Effector memory CD8-positive, alpha-beta T cell (primary cell): ENCODE measurements around the gene RASL11B.

Experiments used
- ATAC-seq: fragments of 150-1000 bp; cut with Tn5 transposase; replicated peaks from 2 replicates; pipeline ENCODE4 v1.10.0; 2021; ENCODE audit warnings: mild to moderate bottlenecking, moderate library complexity
- DNase-seq, 3 experiments: peaks; one replicate each; pipeline ENCODE4 v3.0.0; 2021
- H3K27ac Mint-ChIP-seq, 2 donors: one replicate each; pipeline ENCODE4 v1.8.0; 2022; ENCODE audit warnings: mild to moderate bottlenecking in 2 of 2, mixed read lengths in 2 of 2, moderate library complexity in 2 of 2
- H3K27me3 Mint-ChIP-seq, 2 donors: one replicate each; pipeline ENCODE4 v1.8.0; 2022; ENCODE audit warnings: mixed read lengths in 2 of 2
- H3K36me3 Mint-ChIP-seq: one replicate; pipeline ENCODE4 v1.8.0; 2022; ENCODE audit warnings: mild to moderate bottlenecking, moderate library complexity, mixed read lengths; ENCODE audit not compliant: insufficient read depth
- H3K4me1 Mint-ChIP-seq, 2 donors: one replicate each; pipeline ENCODE4 v1.8.0; 2022; ENCODE audit warnings: low read depth in 2 of 2, mixed read lengths in 2 of 2
- H3K4me3 Mint-ChIP-seq, 2 donors: one replicate each; pipeline ENCODE4 v1.8.0; 2022; ENCODE audit warnings: mild to moderate bottlenecking in 2 of 2, mixed read lengths in 2 of 2, moderate library complexity in 2 of 2
- H3K9me3 Mint-ChIP-seq, 2 donors: one replicate each; pipeline ENCODE4 v1.8.0; 2022; ENCODE audit warnings: mixed read lengths in 2 of 2

Gene RASL11B

GRCh38 chr4:52852711-52853110 lies 9.4 kb upstream of the RASL11B start:
- Mint-ChIP-seq H3K9me3 (no peaks in the 10 kb centered on the region), H3K36me3 (no peaks in the 10 kb centered on the region), H3K4me1 (no peaks in the 10 kb centered on the region), H3K27me3 (peaks cover 18 to 31% of the 10 kb centered on the region in 2 donors), H3K4me3 (no peak overlapping the region), H3K27ac (no peak overlapping the region)
- ATAC-seq (no peak), DNase-seq (no peak)

GRCh38 chr4:52853351-52853750 lies 8.8 kb upstream of the RASL11B start:
- Mint-ChIP-seq H3K4me3 (no peak overlapping the region), H3K36me3 (no peaks in the 10 kb centered on the region), H3K4me1 (no peaks in the 10 kb centered on the region), H3K27me3 (peaks cover 25 to 37% of the 10 kb centered on the region in 2 donors), H3K27ac (no peak overlapping the region), H3K9me3 (no peaks in the 10 kb centered on the region)
- no peak for ATAC-seq
- no peak for DNase-seq

DNA sequence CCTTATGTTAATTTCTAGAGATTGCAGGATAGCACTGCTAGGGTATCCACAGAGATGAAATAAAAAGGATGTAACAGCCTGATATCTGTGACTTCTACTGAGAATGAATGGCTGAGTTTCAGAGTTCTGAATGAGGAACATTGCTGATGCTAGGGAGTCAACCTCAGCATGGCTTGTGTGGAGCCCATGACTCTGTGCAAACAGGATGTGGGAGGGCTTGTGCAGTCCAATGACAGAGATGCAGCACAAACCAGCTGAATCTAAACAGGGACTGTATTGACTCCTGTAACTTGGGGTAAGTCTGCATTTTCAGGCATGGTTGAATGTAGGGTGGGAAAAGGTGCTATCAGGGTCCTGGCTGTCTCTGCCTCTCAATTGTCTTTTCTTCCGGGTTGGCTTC lies 5.3 kb upstream of the RASL11B start:
- peaks cover 8% of the 10 kb centered on the region in 2 donors for H3K4me1 Mint-ChIP-seq
- DNase-seq (no peak), ATAC-seq (no peak)
- no peaks in the 10 kb centered on the region for H3K9me3 Mint-ChIP-seq
- H3K4me3 Mint-ChIP-seq = no peak overlapping the region
- H3K27me3 Mint-ChIP-seq = peaks cover 59 to 66% of the 10 kb centered on the region in 2 donors
- H3K36me3 Mint-ChIP-seq = no peaks in the 10 kb centered on the region
- H3K27ac Mint-ChIP-seq = no peak overlapping the region

GRCh38 chr4:52860361-52860760 lies 1.8 kb upstream of the RASL11B start:
- DNase-seq (no peak), ATAC-seq (no peak)
- no peaks in the 10 kb centered on the region for H3K36me3 Mint-ChIP-seq
- no peak overlapping the region for H3K27ac Mint-ChIP-seq
- H3K4me1 Mint-ChIP-seq = peaks cover 8% of the 10 kb centered on the region in 2 donors
- H3K9me3 Mint-ChIP-seq = no peaks in the 10 kb centered on the region
- H3K4me3 Mint-ChIP-seq = peak overlapping the region; percentile 70
- H3K27me3 Mint-ChIP-seq = peaks cover 68 to 70% of the 10 kb centered on the region in 2 donors

GRCh38 chr4:52861171-52861823 lies 820 bp upstream of the RASL11B start:
- H3K4me1 Mint-ChIP-seq = peaks cover 8% of the 10 kb centered on the region in 2 donors
- ATAC-seq (no peak), DNase-seq (no peak)
- peaks cover 61 to 66% of the 10 kb centered on the region in 2 donors for H3K27me3 Mint-ChIP-seq
- H3K27ac Mint-ChIP-seq = no peak overlapping the region
- no peaks in the 10 kb centered on the region for H3K36me3 Mint-ChIP-seq
- peak overlapping the region; percentile 70 for H3K4me3 Mint-ChIP-seq
- H3K9me3 Mint-ChIP-seq = no peaks in the 10 kb centered on the region

DNA sequence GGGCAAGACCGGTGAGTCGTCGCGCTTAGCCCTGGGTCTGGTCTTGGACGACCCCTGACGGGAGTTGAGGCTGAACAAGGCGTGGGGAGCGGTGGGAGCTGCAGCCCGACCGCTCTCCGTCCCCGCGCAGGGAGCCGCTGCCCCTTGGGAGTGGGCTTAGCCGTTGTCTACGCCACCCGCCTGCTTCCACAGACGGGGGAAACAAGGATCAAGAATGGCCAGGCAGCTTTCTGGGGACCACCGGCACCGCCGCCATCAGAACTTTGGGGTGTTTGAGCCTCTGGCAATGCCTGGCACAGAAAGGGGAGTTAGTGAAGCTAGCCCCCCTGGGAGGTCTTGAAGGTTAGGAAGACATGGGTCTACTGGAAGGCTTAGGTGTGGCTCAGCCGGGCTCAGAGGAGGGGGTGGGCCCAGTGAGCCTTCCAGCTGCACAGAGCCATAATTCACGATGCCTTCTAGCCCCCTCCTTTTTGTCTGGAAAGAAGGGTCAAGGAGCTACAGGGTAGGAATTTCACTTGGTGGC lies 583 bp downstream of the RASL11B start:
- Mint-ChIP-seq H3K9me3 (no peaks in the 10 kb centered on the region), H3K36me3 (no peaks in the 10 kb centered on the region), H3K4me3 (peak overlapping the region; percentile 70), H3K27me3 (peaks cover 47 to 52% of the 10 kb centered on the region in 2 donors), H3K27ac (no peak overlapping the region), H3K4me1 (peaks cover 8% of the 10 kb centered on the region in 2 donors)
- DNase-seq (no peak), ATAC-seq (no peak)

GRCh38 chr4:52863324-52863723 lies 1.2 kb downstream of the RASL11B start:
- no peak for ATAC-seq
- DNase-seq = no peak
- no peak overlapping the region for H3K27ac Mint-ChIP-seq
- H3K4me3 Mint-ChIP-seq = peak overlapping the region; percentile 11 to 70
- H3K36me3 Mint-ChIP-seq = no peaks in the 10 kb centered on the region
- H3K27me3 Mint-ChIP-seq = peaks cover 40 to 45% of the 10 kb centered on the region in 2 donors
- peaks cover 8% of the 10 kb centered on the region in 2 donors for H3K4me1 Mint-ChIP-seq
- H3K9me3 Mint-ChIP-seq = no peaks in the 10 kb centered on the region

GRCh38 chr4:52864793-52865192 lies 2.7 kb downstream of the RASL11B start:
- peaks cover 26 to 31% of the 10 kb centered on the region in 2 donors for H3K27me3 Mint-ChIP-seq
- H3K27ac Mint-ChIP-seq = no peak overlapping the region
- ATAC-seq (no peak), DNase-seq (no peak)
- no peak overlapping the region for H3K4me3 Mint-ChIP-seq
- no peaks in the 10 kb centered on the region for H3K9me3 Mint-ChIP-seq
- H3K4me1 Mint-ChIP-seq = peaks cover 8% of the 10 kb centered on the region in 2 donors
- H3K36me3 Mint-ChIP-seq = no peaks in the 10 kb centered on the region

DNA sequence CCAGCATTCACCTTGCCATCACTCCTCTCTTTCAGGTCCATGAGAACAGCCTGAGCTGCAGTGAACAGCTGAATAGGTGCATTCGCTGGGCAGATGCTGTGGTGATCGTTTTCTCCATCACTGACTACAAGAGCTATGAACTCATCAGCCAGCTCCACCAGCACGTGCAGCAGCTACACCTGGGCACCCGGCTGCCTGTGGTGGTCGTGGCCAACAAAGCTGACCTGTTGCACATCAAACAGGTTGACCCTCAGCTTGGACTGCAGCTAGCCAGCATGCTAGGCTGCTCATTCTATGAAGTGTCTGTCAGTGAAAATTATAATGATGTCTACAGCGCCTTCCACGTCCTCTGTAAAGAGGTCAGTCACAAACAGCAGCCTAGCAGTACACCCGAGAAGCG lies 3.2 kb downstream of the RASL11B start:
- H3K4me3 Mint-ChIP-seq = no peak overlapping the region
- peaks cover 8% of the 10 kb centered on the region in 2 donors for H3K4me1 Mint-ChIP-seq
- H3K27ac Mint-ChIP-seq = no peak overlapping the region
- peaks cover 21 to 26% of the 10 kb centered on the region in 2 donors for H3K27me3 Mint-ChIP-seq
- no peaks in the 10 kb centered on the region for H3K9me3 Mint-ChIP-seq
- H3K36me3 Mint-ChIP-seq = no peaks in the 10 kb centered on the region
- DNase-seq (no peak), ATAC-seq (no peak)

- Mint-ChIP-seq H3K27me3 (peaks cover 6 to 11% of the 10 kb centered on the region in 2 donors), H3K9me3 (no peaks in the 10 kb centered on the region), H3K27ac (no peak overlapping the region), H3K4me1 (peaks cover 0 to under 1% of the 10 kb centered on the region in 2 donors), H3K4me3 (no peak overlapping the region), H3K36me3 (no peaks in the 10 kb centered on the region)
- ATAC-seq (no peak), DNase-seq (no peak)
Measured at GRCh38 chr4:52866734-52867133, 4.6 kb downstream of the RASL11B start.

DNA sequence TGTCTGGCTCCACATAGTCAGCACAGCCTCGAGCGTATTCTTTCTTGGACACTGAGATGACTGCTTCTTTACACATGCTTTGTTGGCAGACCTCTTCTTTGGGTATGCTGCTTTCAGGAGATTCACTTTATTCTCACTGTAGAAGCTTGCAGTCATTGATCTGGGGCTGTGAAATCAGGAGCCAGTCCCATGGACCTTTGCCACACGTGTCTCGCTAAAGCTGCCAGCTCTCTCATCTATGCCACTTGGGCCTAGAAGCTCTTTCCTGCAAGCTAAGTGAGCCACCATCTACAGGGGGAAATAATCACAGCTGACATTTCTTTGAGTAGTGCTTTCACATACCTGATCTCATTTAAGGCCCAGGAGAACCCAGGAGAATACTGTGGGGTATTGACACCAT lies 5.0 kb downstream of the RASL11B start:
- Mint-ChIP-seq H3K4me3 (no peak overlapping the region), H3K27me3 (peaks cover 6 to 11% of the 10 kb centered on the region in 2 donors), H3K27ac (no peak overlapping the region)

GRCh38 chr4:52868133-52868532 lies 6.0 kb downstream of the RASL11B start:
- ATAC-seq (no peak), DNase-seq (no peak)
- Mint-ChIP-seq H3K4me1 (no peaks in the 10 kb centered on the region), H3K9me3 (no peaks in the 10 kb centered on the region), H3K36me3 (peaks cover 6% of the 10 kb centered on the region), H3K27ac (no peak overlapping the region), H3K4me3 (no peak overlapping the region), H3K27me3 (peaks cover 6 to 7% of the 10 kb centered on the region in 2 donors)

More for the DNA sequence above, 5.0 kb downstream of the RASL11B start:
- ATAC-seq = no peak
- Mint-ChIP-seq H3K9me3 (no peaks in the 10 kb centered on the region), H3K36me3 (peaks cover under 1% of the 10 kb centered on the region), H3K4me1 (no peaks in the 10 kb centered on the region)
- DNase-seq = no peak

DNA sequence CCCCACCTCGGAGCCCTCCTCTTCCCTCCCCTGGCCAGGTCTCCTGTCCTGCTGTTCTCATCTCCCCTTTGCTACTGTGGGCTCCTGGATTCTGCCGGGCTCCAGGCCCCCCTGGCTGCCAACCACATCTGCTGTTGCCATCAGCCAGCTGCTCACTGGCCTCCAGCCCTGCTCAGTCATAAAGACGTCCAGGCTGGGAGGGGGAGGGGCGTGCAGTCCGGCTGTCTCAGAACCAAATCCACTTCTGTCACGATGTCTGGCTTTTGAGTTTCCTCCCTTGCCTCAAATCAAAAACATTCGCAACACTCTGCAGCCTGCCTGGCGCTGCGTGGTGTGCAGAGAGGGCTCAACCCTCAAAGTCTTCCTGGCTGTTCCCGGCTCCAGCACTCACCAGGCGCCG lies 7.1 kb downstream of the RASL11B start:
- Mint-ChIP-seq H3K4me3 (no peak overlapping the region), H3K9me3 (no peaks in the 10 kb centered on the region), H3K4me1 (no peaks in the 10 kb centered on the region), H3K36me3 (peaks cover 13% of the 10 kb centered on the region), H3K27ac (no peak overlapping the region), H3K27me3 (no peaks in the 10 kb centered on the region)
- ATAC-seq (no peak), DNase-seq (no peak)

DNA sequence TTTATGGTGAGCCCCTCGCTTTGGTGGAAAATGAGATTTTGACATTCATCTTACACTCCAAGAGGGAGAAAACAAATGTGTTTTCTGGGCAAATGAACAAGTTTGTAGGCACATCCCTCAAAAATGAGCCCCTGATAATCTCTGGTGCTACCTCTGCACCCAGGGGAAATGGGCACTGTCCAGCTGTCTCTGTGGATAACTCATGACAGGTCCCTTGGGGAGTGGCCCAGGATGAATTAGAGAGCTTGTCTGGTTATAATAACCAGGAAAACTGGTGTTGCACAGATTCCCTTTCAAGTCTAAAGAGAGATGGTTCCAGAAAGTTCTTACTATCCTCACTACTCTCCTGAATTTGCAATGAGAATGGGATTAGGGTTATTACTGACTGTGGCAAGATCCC lies 7.5 kb downstream of the RASL11B start:
- Mint-ChIP-seq H3K27me3 (no peaks in the 10 kb centered on the region), H3K4me3 (no peak overlapping the region), H3K4me1 (no peaks in the 10 kb centered on the region), H3K36me3 (peaks cover 13% of the 10 kb centered on the region), H3K9me3 (no peaks in the 10 kb centered on the region), H3K27ac (no peak overlapping the region)
- no peak for DNase-seq
- no peak for ATAC-seq
